K562 (cell line): Measurements from ENCODE around the gene CDC20. TPM values are rescaled to one million over a fixed set of nuclear protein-coding genes. Genes with fewer than 3 reads are reported as not detected.

Source experiments
- ATAC-seq: fragments of 200-7000 bp; cut with Tn5 transposase; 3 replicates; pipeline ENCODE4 v1.9.1; 2020; ENCODE audit warnings: moderate library complexity
- BruUV-seq: library from RNA; stranded (reverse); fragments of 400-500 nt; replicated peaks from 2 replicates; lab custom pipeline; 2021; lab: Mats Ljungman, UMichigan
- CTCF ChIA-PET: fragments of 300-600 bp; formaldehyde crosslinking; extraction: SDS; loops from one replicate; lab custom pipeline; 2021; ENCODE audit warnings: low intra/inter-chr PET ratio; lab: Yijun Ruan, JAX
- POLR2A ChIA-PET: fragments of 300-600, 350-650 bp; sonication (Branson Sonifier 250); formaldehyde crosslinking; extraction: SDS; loops from one replicate; lab custom pipeline; 2021; ENCODE audit warnings: antibody characterized with exemption, inconsistent platforms; lab: Yijun Ruan, JAX
- DNase-seq, 4 experiments: peaks; one replicate each; pipeline versions ENCODE4 v3.0.0 to v3.0.0-alpha.2; 2011 to 2018; ENCODE audit warnings: low spot score in 3 of 4, mixed read lengths in 3 of 4; ENCODE audit errors: extremely low read depth in 1 of 4
- FAIRE-seq: peaks from 2 replicates; lab custom pipeline; 2011; peaks lifted over from hg19 to GRCh38; lab: Jason Lieb, UNC
- H2AFZ ChIP-seq: 2 replicates; pipeline ENCODE4 v1.6.0; 2011; ENCODE audit warnings: low read depth, low read length, control low read depth, inconsistent platforms
- H3K27ac ChIP-seq: fragments of 200-600 bp; 3 replicates; pipeline ENCODE4 v1.8.0; 2011; ENCODE audit warnings: low read depth, mild to moderate bottlenecking, control low read depth, inconsistent platforms, low read length, moderate library complexity, mixed read lengths; ENCODE audit errors: extremely low read depth
- H3K27me3 ChIP-seq, 2 experiments: fragments of 300-600 bp in 1 of 2; 2 replicates in 1 of 2; 3 replicates in 1 of 2; pipeline versions ENCODE4 v1.6.0 to v1.8.0; 2011; ENCODE audit warnings: inconsistent platforms in 2 of 2, low read length in 2 of 2, mild to moderate bottlenecking in 1 of 2, mixed read lengths in 1 of 2, moderate library complexity in 1 of 2; ENCODE audit not compliant: control insufficient read depth in 2 of 2, insufficient read depth in 2 of 2
- H3K36me3 ChIP-seq: fragments of 300-600 bp; 3 replicates; pipeline ENCODE4 v1.8.0; 2011; ENCODE audit warnings: mild to moderate bottlenecking, low read length, inconsistent platforms; ENCODE audit not compliant: control insufficient read depth, insufficient read depth
- H3K4me1 ChIP-seq, 2 experiments: fragments of 200-600 bp in 1 of 2; replicated peaks in 1 of 2; 2 replicates in 1 of 2; 3 replicates in 1 of 2; pipeline versions ENCODE4 v1.5.1 to v1.8.0; 2011; ENCODE audit warnings: inconsistent platforms in 2 of 2, low read length in 2 of 2, mild to moderate bottlenecking in 1 of 2, mixed read lengths in 1 of 2, moderate library complexity in 1 of 2; ENCODE audit not compliant: control insufficient read depth in 2 of 2, insufficient read depth in 2 of 2
- H3K4me2 ChIP-seq: 2 replicates; pipeline ENCODE4 v1.6.1; 2011; ENCODE audit warnings: low read length, control low read depth, inconsistent platforms, mixed read lengths; ENCODE audit not compliant: insufficient read depth
- H3K4me3 ChIP-seq: fragments of 200-600 bp; sonication (generic), shearing (Covaris generic); 2 replicates; pipeline ENCODE4 v1.5.1; 2016; ENCODE audit warnings: control low read depth, inconsistent platforms
- H3K79me2 ChIP-seq: fragments of 200-600 bp; 3 replicates; pipeline ENCODE4 v1.8.0; 2011; ENCODE audit warnings: low read length, inconsistent platforms; ENCODE audit not compliant: control insufficient read depth, insufficient read depth
- H3K9ac ChIP-seq, 2 experiments: 2 replicates each; pipeline versions ENCODE4 v1.6.0 to v1.6.1; 2011; ENCODE audit warnings: low read depth in 2 of 2, low read length in 2 of 2, control low read depth in 1 of 2, inconsistent platforms in 1 of 2, mild to moderate bottlenecking in 1 of 2, mixed read lengths in 1 of 2; ENCODE audit not compliant: insufficient read depth in 1 of 2
- H3K9me1 ChIP-seq: one replicate; pipeline ENCODE4 v1.6.0; 2011; ENCODE audit warnings: inconsistent platforms, mild to moderate bottlenecking, low read length, moderate library complexity; ENCODE audit not compliant: control insufficient read depth, insufficient read depth
- H3K9me3 ChIP-seq: replicated peaks from 2 replicates; pipeline ENCODE4 v1.5.1; 2011; ENCODE audit warnings: low read depth, low read length, inconsistent platforms; ENCODE audit not compliant: control insufficient read depth, insufficient read depth
- H4K20me1 ChIP-seq: replicated peaks from 2 replicates; pipeline ENCODE4 v1.6.1; 2011; ENCODE audit warnings: low read length, inconsistent platforms, mixed read lengths; ENCODE audit not compliant: control insufficient read depth, insufficient read depth
- ATF6 ChIP-seq: sonication (generic); formaldehyde crosslinking; IDR thresholded peaks from 2 replicates; pipeline ENCODE4 v1.4.0; 2020; ENCODE audit warnings: mild to moderate bottlenecking, missing genetic modification reagents
- C11orf30 ChIP-seq: fragments of 450-650 bp; IDR thresholded peaks from 2 replicates; pipeline ENCODE4 v1.6.1; 2016; ENCODE audit warnings: low read depth, mild to moderate bottlenecking
- GTF3C2 ChIP-seq: IDR thresholded peaks from 3 replicates; pipeline ENCODE4 v1.6.1; 2011; ENCODE audit warnings: borderline replicate concordance, mild to moderate bottlenecking, moderate library complexity; ENCODE audit not compliant: insufficient read length; ENCODE audit errors: extremely low read depth
- HMG20B ChIP-seq: fragments of 250-450 bp; sonication (Bioruptor Pico); IDR thresholded peaks from 2 replicates; pipeline ENCODE4 v1.5.0; 2021; ENCODE audit warnings: mild to moderate bottlenecking
- HMGN3 ChIP-seq: IDR thresholded peaks from 2 replicates; pipeline ENCODE4 v1.6.1; 2011; ENCODE audit warnings: borderline replicate concordance, low read depth, mild to moderate bottlenecking, mixed read lengths, low read length; ENCODE audit not compliant: insufficient read length; ENCODE audit errors: extremely low read depth
- NCOA1 ChIP-seq: fragments of 450-650 bp; IDR thresholded peaks from 2 replicates; pipeline ENCODE4 v1.6.1; 2016; ENCODE audit warnings: low read depth
- PHB2 ChIP-seq: fragments of 450-650 bp; IDR thresholded peaks from 2 replicates; pipeline ENCODE4 v1.6.1; 2017; ENCODE audit warnings: low read depth
- POLR3A ChIP-seq: IDR thresholded peaks from 2 replicates; pipeline ENCODE4 v1.6.1; 2011; ENCODE audit warnings: borderline replicate concordance, mild to moderate bottlenecking, moderate library complexity; ENCODE audit not compliant: insufficient read length, insufficient read depth; ENCODE audit errors: extremely low read depth
- SMARCB1 ChIP-seq: IDR thresholded peaks from 2 replicates; pipeline ENCODE4 v1.6.1; 2011; ENCODE audit warnings: improper control_type of control experiment, low read depth; ENCODE audit not compliant: insufficient read length
- TGIF2 ChIP-seq: sonication (generic); formaldehyde crosslinking; IDR thresholded peaks from 2 replicates; pipeline ENCODE4 v1.8.1; 2022; ENCODE audit warnings: mild to moderate bottlenecking, missing genetic modification reagents, moderate library complexity
- ZBTB2 ChIP-seq: fragments of 450-650 bp; IDR thresholded peaks from 2 replicates; pipeline ENCODE4 v1.6.1; 2016; ENCODE audit warnings: antibody characterized with exemption
- ZBTB49 ChIP-seq: sonication (generic); formaldehyde crosslinking; IDR thresholded peaks from 2 replicates; pipeline ENCODE4 v1.8.0; 2022; ENCODE audit warnings: missing genetic modification reagents, mild to moderate bottlenecking, borderline replicate concordance
- ZNF41 ChIP-seq: fragments of 250-450 bp; sonication (Bioruptor Pico); conservative IDR thresholded peaks from 2 replicates; pipeline ENCODE4 v1.4.0; 2020; ENCODE audit warnings: mild to moderate bottlenecking
- ZNF830 ChIP-seq: fragments of 250-450 bp; sonication (Bioruptor Pico); IDR thresholded peaks from 2 replicates; pipeline ENCODE4 v1.5.0; 2021; ENCODE audit warnings: mild to moderate bottlenecking
- WGBS: fragments of 100-300 bp; shearing (Covaris generic); methylation state at CpG from one replicate; pipeline ENCODE4 v1.1.6; 2016; ENCODE audit warnings: low coverage, mixed read lengths; ENCODE audit not compliant: insufficient coverage; ENCODE audit errors: missing lambda C conversion rate; 5-methylcytosine and 5-hydroxymethylcytosine counted together
- in situ Hi-C: fragments of 300-500 bp; cut with MboI; formaldehyde crosslinking; loops from 4 replicates; pipeline ENCODE4 v1.15.0; 2018; ENCODE audit warnings: inconsistent platforms, mixed read lengths
- intact Hi-C: fragments of 100-400 bp; cut with micrococcal nuclease; formaldehyde crosslinking; loops from 2 replicates; pipeline ENCODE4 v1.14.2; 2022
- polyA plus RNA-seq, 8 experiments: library from polyadenylated mRNA; depleted of rRNA in 4 of 8; stranded (reverse) in 5 of 8; unstranded in 3 of 8; fragments of >200 nt; fragmentation: Nextera tagmentation in 2 of 8; fragmentation: Illumina TruSeq in 1 of 8; extraction: Ambion mirVana in 2 of 8; extraction: Trizol in 1 of 8; gene quantifications; 2 replicates each; pipeline versions ENCODE4 v1.2.1 to v1.2.3, GENCODE V29; 2011 to 2014; ENCODE audit warnings: inconsistent platforms in 1 of 8, missing spikeins in 1 of 8
- total RNA-seq, 7 experiments: library from RNA; depleted of rRNA in 6 of 7; stranded (reverse); fragments of >200 nt in 6 of 7; fragmentation: Illumina TruSeq in 2 of 7; extraction: Trizol in 2 of 7; gene quantifications; 2 replicates each; pipeline versions ENCODE4 v1.2.1 to v1.2.3, GENCODE V29; 2011 to 2021; ENCODE audit warnings: low replicate concordance in 1 of 7

The CDC20 gene
- total and polyA plus RNA-seq, 9 of the 15 experiments (the other 6 are each of a cell fraction or from before 2014, with no cell fraction given), result 45.2 to 224 (median 121) TPM

- Histone ChIP-seq H3K9me3 (no peaks in the 10 kb centered on the region), H2AFZ (no peak overlapping the region), H3K4me1 (peaks cover 0 to 3% of the 10 kb centered on the region in 2 experiments; a peak in 2 of 5 replicates), H3K27me3 (no peaks in the 10 kb centered on the region), H3K9me1 (no peaks in the 10 kb centered on the region), H3K4me2 (no peak overlapping the region), H3K36me3 (no peaks in the 10 kb centered on the region; the same call in 2 of the 3 replicates), H3K9ac (no peak overlapping the region), H3K79me2 (peaks cover 8% of the 10 kb centered on the region), H3K4me3 (no peak overlapping the region), H4K20me1 (no peaks in the 10 kb centered on the region), H3K27ac (no peak overlapping the region)
- ChIA-PET CTCF (no interaction called here), POLR2A (interaction anchor here (0.7 kb wide), 1 partner anchor 18 kb away, joined by 3 read pairs; no protein-coding TSS in a partner anchor)
- ATAC-seq, result no peak
- WGBS, result 69% methylated on average over 4 of the region's 4 CpGs
- intact Hi-C loops (no loop called here), in situ Hi-C loops (no loop called here)
- no peak for DNase-seq
- BruUV-seq, result no TSS peak
- FAIRE-seq, result no peak
- no peak for TF ChIP-seq HMGN3
- TF ChIP-seq NCOA1, result no peak
- no peak for TF ChIP-seq GTF3C2
- TF ChIP-seq ZNF830 (CRISPR knock-in tag), result no peak
- TF ChIP-seq SMARCB1, result no peak
- TF ChIP-seq TGIF2 (CRISPR knock-in tag), result no peak
- no peak for TF ChIP-seq ZBTB2
- TF ChIP-seq C11orf30, result no peak
- no peak for TF ChIP-seq ZBTB49
- TF ChIP-seq ZNF41 (CRISPR knock-in tag), result no peak
- no peak for TF ChIP-seq PHB2
- TF ChIP-seq HMG20B (CRISPR knock-in tag), result no peak
- TF ChIP-seq POLR3A, result no peak
- no peak for TF ChIP-seq ATF6 (CRISPR knock-in tag)
These were observed 36.7 kb downstream of the CDC20 start for GRCh38 chr1:43395523-43395922.
